Inflammatory macrophage treated with lipopolysaccharide for 4 hours (primary cell): ENCODE measurements around the gene ELP4.

Experiments
- DNase-seq: peaks from one replicate; pipeline ENCODE4 v3.0.0-alpha.2; 2020

Gene ELP4

GRCh38 chr11:31783252-31783651 lies 273.7 kb downstream of the ELP4 start:
- no peak for DNase-seq

- no peak for DNase-seq
Observed at GRCh38 chr11:31784611-31785010, 275.0 kb downstream of the ELP4 start.

- DNase-seq, result no peak
Observed at GRCh38 chr11:31786996-31787685, 277.6 kb downstream of the ELP4 start.

- DNase-seq, result no peak
Observed at GRCh38 chr11:31788085-31788484, 278.5 kb downstream of the ELP4 start.

- DNase-seq, result no peak
Observed at GRCh38 chr11:31790649-31791048, 281.1 kb downstream of the ELP4 start.

GRCh38 chr11:31792036-31792435 lies 282.5 kb downstream of the ELP4 start:
- DNase-seq, result no peak

- no peak for DNase-seq
Observed at GRCh38 chr11:31792456-31792855, 282.9 kb downstream of the ELP4 start.

- DNase-seq, result no peak
Observed at GRCh38 chr11:31793264-31793663, 283.7 kb downstream of the ELP4 start.

GRCh38 chr11:31794548-31794947 lies 285.0 kb downstream of the ELP4 start:
- no peak for DNase-seq

GRCh38 chr11:31795706-31796498 lies 286.3 kb downstream of the ELP4 start:
- no peak for DNase-seq

GRCh38 chr11:31796499-31797189 lies 287.1 kb downstream of the ELP4 start:
- DNase-seq, result no peak

GRCh38 chr11:31797190-31798056 lies 287.9 kb downstream of the ELP4 start:
- DNase-seq, result no peak

GRCh38 chr11:31798057-31798553 lies 288.5 kb downstream of the ELP4 start:
- DNase-seq, result no peak

- DNase-seq, result no peak
Observed at GRCh38 chr11:31798554-31799434, 289.2 kb downstream of the ELP4 start.

GRCh38 chr11:31799435-31800397 lies 290.1 kb downstream of the ELP4 start:
- DNase-seq, result no peak

GRCh38 chr11:31800398-31801265 lies 291.1 kb downstream of the ELP4 start:
- no peak for DNase-seq

GRCh38 chr11:31801298-31801702 lies 291.7 kb downstream of the ELP4 start:
- no peak for DNase-seq

GRCh38 chr11:31802000-31802551 lies 292.5 kb downstream of the ELP4 start:
- no peak for DNase-seq

GRCh38 chr11:31802609-31802989 lies 293.0 kb downstream of the ELP4 start:
- no peak for DNase-seq
